Type B pancreatic cell (in vitro differentiated cells): ENCODE data around the gene PNP. TPM values are rescaled to one million over a fixed set of nuclear protein-coding genes. Genes with fewer than 3 reads are reported as not detected.

Experiments
- DNase-seq: peaks from one replicate; pipeline ENCODE4 v3.0.0; 2021; ENCODE audit warnings: mixed read lengths; ENCODE audit not compliant: unreplicated experiment; ENCODE audit errors: extremely low spot score
- H3K27ac Mint-ChIP-seq: 2 replicates; pipeline ENCODE4 v1.8.0; 2021; ENCODE audit warnings: mild to moderate bottlenecking, mixed read lengths
- H3K27me3 Mint-ChIP-seq: 2 replicates; pipeline ENCODE4 v1.8.0; 2021; ENCODE audit warnings: mixed read lengths
- H3K36me3 Mint-ChIP-seq: 2 replicates; pipeline ENCODE4 v1.8.0; 2021; ENCODE audit warnings: mixed read lengths
- H3K4me1 Mint-ChIP-seq: one replicate; pipeline ENCODE4 v1.8.0; 2021; ENCODE audit warnings: mixed read lengths; ENCODE audit not compliant: unreplicated experiment
- H3K4me3 Mint-ChIP-seq: 2 replicates; pipeline ENCODE4 v1.8.0; 2021; ENCODE audit warnings: mild to moderate bottlenecking, mixed read lengths
- H3K9me3 Mint-ChIP-seq: 2 replicates; pipeline ENCODE4 v1.8.0; 2021; ENCODE audit warnings: mixed read lengths
- total RNA-seq: library from RNA; stranded (reverse); gene quantifications from 2 replicates; pipeline ENCODE4 v1.2.1, GENCODE V29; 2021; ENCODE audit warnings: low replicate concordance
- TF ChIP-seq, protein P1 (sequence below): fragments of 200-600 bp; sonication (generic); conservative IDR thresholded peaks from 2 replicates; pipeline ENCODE4 v1.5.0; 2021; ENCODE audit warnings: antibody characterized with exemption, mild to moderate bottlenecking

The PNP gene
- total RNA-seq, 1 donor from 2014 or later, result 36.9 TPM

DNA sequence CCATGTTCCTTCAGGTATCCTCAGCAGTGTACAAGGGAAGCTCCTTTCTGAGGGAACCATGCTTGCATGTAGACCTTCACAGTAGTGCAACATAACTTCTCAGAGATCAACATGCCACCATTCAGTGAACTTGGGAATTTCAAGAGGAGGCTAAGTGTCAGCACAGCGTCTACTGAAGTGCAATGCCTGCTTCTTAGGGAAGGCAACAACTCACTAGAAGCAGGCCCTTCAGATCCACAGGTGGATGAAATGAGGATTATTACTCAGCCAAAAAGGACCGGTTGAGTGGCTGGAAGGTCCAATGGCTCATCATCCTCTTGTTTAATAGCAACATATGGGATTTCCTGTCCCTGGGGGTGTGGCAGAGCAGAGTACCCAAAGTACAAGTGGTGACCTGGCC, 54.8 kb downstream of the PNP start:
- no peaks in the 10 kb centered on the region for H3K9me3 Mint-ChIP-seq
- no peak overlapping the region for H3K4me3 Mint-ChIP-seq
- H3K27me3 Mint-ChIP-seq, result peaks cover 7% of the 10 kb centered on the region
- no peaks in the 10 kb centered on the region for H3K36me3 Mint-ChIP-seq
- H3K27ac Mint-ChIP-seq, result no peak overlapping the region
- no peaks in the 10 kb centered on the region for H3K4me1 Mint-ChIP-seq
- TF ChIP-seq, protein P1, sequence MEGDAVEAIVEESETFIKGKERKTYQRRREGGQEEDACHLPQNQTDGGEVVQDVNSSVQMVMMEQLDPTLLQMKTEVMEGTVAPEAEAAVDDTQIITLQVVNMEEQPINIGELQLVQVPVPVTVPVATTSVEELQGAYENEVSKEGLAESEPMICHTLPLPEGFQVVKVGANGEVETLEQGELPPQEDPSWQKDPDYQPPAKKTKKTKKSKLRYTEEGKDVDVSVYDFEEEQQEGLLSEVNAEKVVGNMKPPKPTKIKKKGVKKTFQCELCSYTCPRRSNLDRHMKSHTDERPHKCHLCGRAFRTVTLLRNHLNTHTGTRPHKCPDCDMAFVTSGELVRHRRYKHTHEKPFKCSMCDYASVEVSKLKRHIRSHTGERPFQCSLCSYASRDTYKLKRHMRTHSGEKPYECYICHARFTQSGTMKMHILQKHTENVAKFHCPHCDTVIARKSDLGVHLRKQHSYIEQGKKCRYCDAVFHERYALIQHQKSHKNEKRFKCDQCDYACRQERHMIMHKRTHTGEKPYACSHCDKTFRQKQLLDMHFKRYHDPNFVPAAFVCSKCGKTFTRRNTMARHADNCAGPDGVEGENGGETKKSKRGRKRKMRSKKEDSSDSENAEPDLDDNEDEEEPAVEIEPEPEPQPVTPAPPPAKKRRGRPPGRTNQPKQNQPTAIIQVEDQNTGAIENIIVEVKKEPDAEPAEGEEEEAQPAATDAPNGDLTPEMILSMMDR, result no peak
- no peak for DNase-seq

Other genes with a start within 250 kb of the PNP start
- gene OR11H6, start 245.7 kb upstream of the PNP start, total RNA-seq, result not detected in 2 replicates
- not detected in 2 replicates for gene OR11H7, start 240.4 kb upstream of the PNP start, total RNA-seq
- not detected in 2 replicates for gene OR11H4, start 230.1 kb upstream of the PNP start, total RNA-seq
- gene TTC5, start 163.5 kb upstream of the PNP start, total RNA-seq, result 21.0 and 26.3 TPM in 2 replicates
- gene CCNB1IP1, start 136.1 kb upstream of the PNP start, total RNA-seq, result 76.5 and 95.9 TPM in 2 replicates
- 25.5 and 36.3 TPM in 2 replicates for gene PARP2, start 125.8 kb upstream of the PNP start, total RNA-seq
- gene TEP1, start 55.9 kb upstream of the PNP start, total RNA-seq, result 23.1 and 25.1 TPM in 2 replicates
- gene KLHL33, start 33.2 kb upstream of the PNP start, total RNA-seq, result not detected in 2 replicates
- gene OSGEP, start 14.6 kb upstream of the PNP start, total RNA-seq, result 37.4 and 57.1 TPM in 2 replicates
- 228 and 319 TPM in 2 replicates for gene APEX1, start 14.2 kb upstream of the PNP start, total RNA-seq
- gene PIP4P1, start 8.0 kb upstream of the PNP start, total RNA-seq, result 38.4 and 44.8 TPM in 2 replicates
- 0.88 and 0.94 TPM in 2 replicates for gene RNASE10, start 36.1 kb downstream of the PNP start, total RNA-seq
- not detected in 2 replicates for gene RNASE9, start 91.6 kb downstream of the PNP start, total RNA-seq
- not detected in 2 replicates for gene RNASE11, start 118.6 kb downstream of the PNP start, total RNA-seq
- not detected in 2 replicates for gene RNASE12, start 122.0 kb downstream of the PNP start, total RNA-seq
- gene OR6S1, start 172.3 kb downstream of the PNP start, total RNA-seq, result not detected in 2 replicates
- 10.5 and 19.3 TPM in 2 replicates for gene RNASE4, start 215.2 kb downstream of the PNP start, total RNA-seq
- 24.5 and 43.0 TPM in 2 replicates for gene ANG, start 219.4 kb downstream of the PNP start, total RNA-seq